NB4 (cell line): Measurements from ENCODE around the gene RNF125.

Experiments
- MYC ChIP-seq: IDR thresholded peaks from 2 replicates; pipeline ENCODE4 v1.6.1; 2011; ENCODE audit warnings: low read depth, low read length
- POLR2A ChIP-seq: IDR thresholded peaks from 2 replicates; pipeline ENCODE4 v1.6.1; 2011; ENCODE audit warnings: mild to moderate bottlenecking; ENCODE audit not compliant: insufficient read length; ENCODE audit errors: extremely low read depth

- TF ChIP-seq POLR2A (no peak), MYC (no peak)
Observed at GRCh38 chr18:32048507-32049091, 30.0 kb downstream of the RNF125 start.
